Measurements from ENCODE around the gene HIVEP3.

DNA sequence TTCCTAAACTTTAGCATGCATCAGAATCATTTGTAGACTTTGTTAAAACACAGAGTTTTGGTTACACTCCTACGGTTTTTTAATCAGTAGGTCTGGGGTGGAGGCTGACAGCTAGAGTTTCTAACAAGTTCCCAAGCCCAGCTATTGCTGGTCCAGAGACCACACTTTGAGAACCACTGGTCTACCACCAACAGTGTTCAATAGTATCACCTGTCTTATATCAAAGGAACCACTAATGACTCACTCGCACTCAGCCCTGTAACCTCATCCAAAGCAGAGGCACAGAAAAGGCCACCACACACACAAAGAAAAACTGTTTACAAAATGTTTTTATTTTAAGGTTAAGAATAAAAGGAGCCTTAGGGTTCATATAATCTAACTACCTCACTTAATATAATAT lies 68.7 kb downstream of the HIVEP3 start:
- TF ChIP-seq, protein P1, sequence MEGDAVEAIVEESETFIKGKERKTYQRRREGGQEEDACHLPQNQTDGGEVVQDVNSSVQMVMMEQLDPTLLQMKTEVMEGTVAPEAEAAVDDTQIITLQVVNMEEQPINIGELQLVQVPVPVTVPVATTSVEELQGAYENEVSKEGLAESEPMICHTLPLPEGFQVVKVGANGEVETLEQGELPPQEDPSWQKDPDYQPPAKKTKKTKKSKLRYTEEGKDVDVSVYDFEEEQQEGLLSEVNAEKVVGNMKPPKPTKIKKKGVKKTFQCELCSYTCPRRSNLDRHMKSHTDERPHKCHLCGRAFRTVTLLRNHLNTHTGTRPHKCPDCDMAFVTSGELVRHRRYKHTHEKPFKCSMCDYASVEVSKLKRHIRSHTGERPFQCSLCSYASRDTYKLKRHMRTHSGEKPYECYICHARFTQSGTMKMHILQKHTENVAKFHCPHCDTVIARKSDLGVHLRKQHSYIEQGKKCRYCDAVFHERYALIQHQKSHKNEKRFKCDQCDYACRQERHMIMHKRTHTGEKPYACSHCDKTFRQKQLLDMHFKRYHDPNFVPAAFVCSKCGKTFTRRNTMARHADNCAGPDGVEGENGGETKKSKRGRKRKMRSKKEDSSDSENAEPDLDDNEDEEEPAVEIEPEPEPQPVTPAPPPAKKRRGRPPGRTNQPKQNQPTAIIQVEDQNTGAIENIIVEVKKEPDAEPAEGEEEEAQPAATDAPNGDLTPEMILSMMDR (IDR thresholded peaks at IDR 0.05) = no peak
- no peak for TF ChIP-seq POLR2A (IDR thresholded peaks at IDR 0.05)

Data from body of pancreas (tissue), 4 donors.